Mammary epithelial cell (primary cell): ENCODE data around the gene PAMR1.
"Not testable (repeated sequence)": the region's sequence is repeated elsewhere in the genome, so short reads cannot be mapped to it uniquely, and the experiment has no call there.

Experiments
- CTCF ChIP-seq, 2 donors: IDR thresholded peaks in 1 of 2; conservative IDR thresholded peaks in 1 of 2; 2 replicates each; pipeline ENCODE4 v1.5.1; 2011 to 2012; ENCODE audit warnings: inconsistent platforms in 2 of 2, low read length in 2 of 2, mild to moderate bottlenecking in 2 of 2, control low read depth in 1 of 2, low read depth in 1 of 2; ENCODE audit not compliant: insufficient read depth in 1 of 2; ENCODE audit errors: extremely low read depth in 1 of 2
- EZH2 ChIP-seq: IDR thresholded peaks from 2 replicates; pipeline ENCODE4 v1.6.1; 2012; ENCODE audit warnings: low read length, inconsistent platforms, borderline replicate concordance

GRCh38 chr11:35522091-35522490, 3.3 kb downstream of the PAMR1 start:
- not testable (repeated sequence) for TF ChIP-seq CTCF (conservative IDR thresholded peaks at IDR 0.05 in 1 of 2, IDR thresholded peaks at IDR 0.05 in 1 of 2; ENCODE audit: extremely low read depth in 1 of 2, insufficient read depth in 1 of 2, low read depth in 1 of 2, low read length in 2 of 2); EZH2
